ENCODE measurements around the gene PC. TPM values are rescaled to one million over a fixed set of nuclear protein-coding genes. Genes with fewer than 3 reads are reported as not detected.

PC gene
- total and polyA plus RNA-seq, 9 donors: 4.2 to 27.5 (median 14.7) TPM

GRCh38 chr11:66938582-66939135 is 19.5 kb downstream of the PC start:
- TF ChIP-seq CTCF (IDR thresholded peaks at IDR 0.05) (no peak), POLR2A (IDR thresholded peaks at IDR 0.05) (no peak), EP300 (IDR thresholded peaks at IDR 0.05) (no peak)
- no peak overlapping the region for H3K4me3 ChIP-seq
- no peaks in the 10 kb centered on the region for H3K9me3 ChIP-seq
- DNase-seq: no peak
- no peaks in the 10 kb centered on the region for H3K36me3 ChIP-seq
- no peaks in the 10 kb centered on the region for H3K27me3 ChIP-seq
- intact Hi-C loops (cut with DNase I): no loop called here
- WGBS, 3 donors: 92 to 94% (median 93%) methylated on average over 5 of the region's 5 CpGs
- no peak overlapping the region for H3K27ac ChIP-seq
- no peaks in the 10 kb centered on the region for H3K4me1 ChIP-seq (ENCODE audit: insufficient read depth)

- TF ChIP-seq EP300 (IDR thresholded peaks at IDR 0.05): no peak
- no peak for TF ChIP-seq CTCF (IDR thresholded peaks at IDR 0.05)
- TF ChIP-seq POLR2A (IDR thresholded peaks at IDR 0.05): no peak
- Histone ChIP-seq H3K27ac (no peak overlapping the region), H3K4me1 (ENCODE audit: insufficient read depth) (no peaks in the 10 kb centered on the region), H3K36me3 (no peaks in the 10 kb centered on the region), H3K9me3 (no peaks in the 10 kb centered on the region), H3K27me3 (no peaks in the 10 kb centered on the region), H3K4me3 (no peak overlapping the region)
- intact Hi-C loops (cut with DNase I): no loop called here
- 97 to 98% (median 98%) methylated on average over 1 of the region's 1 CpG for WGBS, 3 donors
- DNase-seq: no peak
Measured at GRCh38 chr11:66937193-66937733, 20.9 kb downstream of the PC start.

- Histone ChIP-seq H3K27ac (no peak overlapping the region), H3K4me1 (ENCODE audit: insufficient read depth) (no peaks in the 10 kb centered on the region), H3K27me3 (no peaks in the 10 kb centered on the region), H3K4me3 (no peak overlapping the region), H3K9me3 (no peaks in the 10 kb centered on the region), H3K36me3 (no peaks in the 10 kb centered on the region)
- no peak for TF ChIP-seq EP300 (IDR thresholded peaks at IDR 0.05)
- no peak for TF ChIP-seq CTCF (IDR thresholded peaks at IDR 0.05)
- TF ChIP-seq POLR2A (IDR thresholded peaks at IDR 0.05): no peak
- 19 to 23% (median 20%) methylated on average over 2 of the region's 2 CpGs for WGBS, 3 donors
- DNase-seq: no peak
- intact Hi-C loops (cut with DNase I): no loop called here
Measured at GRCh38 chr11:66936311-66936711, 21.9 kb downstream of the PC start.

- intact Hi-C loops (cut with DNase I): no loop called here
- Histone ChIP-seq H3K36me3 (no peaks in the 10 kb centered on the region), H3K27me3 (no peaks in the 10 kb centered on the region), H3K27ac (no peak overlapping the region), H3K4me3 (no peak overlapping the region), H3K4me1 (ENCODE audit: insufficient read depth) (no peaks in the 10 kb centered on the region), H3K9me3 (no peaks in the 10 kb centered on the region)
- TF ChIP-seq CTCF (IDR thresholded peaks at IDR 0.05): no peak
- no peak for TF ChIP-seq POLR2A (IDR thresholded peaks at IDR 0.05)
- TF ChIP-seq EP300 (IDR thresholded peaks at IDR 0.05): no peak
- WGBS, 3 donors: 33 to 40% (median 36%) methylated on average over 9 of the region's 9 CpGs
- no peak for DNase-seq
Measured at GRCh38 chr11:66934950-66935779, 23.0 kb downstream of the PC start.

Data from ovary (tissue), 9 donors.